ENCODE measurements around the gene FTO.

DNA sequence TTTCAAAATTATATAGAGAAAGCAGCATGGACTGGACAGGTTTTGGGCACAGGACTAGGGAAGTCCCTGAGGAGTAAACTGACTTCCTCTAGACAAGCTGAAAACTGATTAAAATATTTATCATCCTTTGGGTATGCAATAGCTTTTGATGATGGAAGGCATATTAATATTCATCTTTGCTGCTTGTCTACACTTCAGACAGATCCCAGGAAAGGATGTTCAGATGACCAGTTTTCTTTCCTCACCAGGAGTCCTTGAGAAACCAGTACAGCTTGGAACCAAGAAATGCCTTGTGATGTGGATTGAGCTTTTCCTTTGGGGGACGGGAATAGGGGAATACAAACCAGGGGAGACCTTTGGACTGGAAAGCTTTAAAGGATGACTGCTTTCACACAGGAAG is 195.5 kb downstream of the FTO start:
- TF ChIP-seq POLR2AphosphoS5 (IDR thresholded peaks at IDR 0.05; ENCODE audit: insufficient read depth in 1 of 2, low read depth in 1 of 2) = no peak
- TF ChIP-seq, protein P1, sequence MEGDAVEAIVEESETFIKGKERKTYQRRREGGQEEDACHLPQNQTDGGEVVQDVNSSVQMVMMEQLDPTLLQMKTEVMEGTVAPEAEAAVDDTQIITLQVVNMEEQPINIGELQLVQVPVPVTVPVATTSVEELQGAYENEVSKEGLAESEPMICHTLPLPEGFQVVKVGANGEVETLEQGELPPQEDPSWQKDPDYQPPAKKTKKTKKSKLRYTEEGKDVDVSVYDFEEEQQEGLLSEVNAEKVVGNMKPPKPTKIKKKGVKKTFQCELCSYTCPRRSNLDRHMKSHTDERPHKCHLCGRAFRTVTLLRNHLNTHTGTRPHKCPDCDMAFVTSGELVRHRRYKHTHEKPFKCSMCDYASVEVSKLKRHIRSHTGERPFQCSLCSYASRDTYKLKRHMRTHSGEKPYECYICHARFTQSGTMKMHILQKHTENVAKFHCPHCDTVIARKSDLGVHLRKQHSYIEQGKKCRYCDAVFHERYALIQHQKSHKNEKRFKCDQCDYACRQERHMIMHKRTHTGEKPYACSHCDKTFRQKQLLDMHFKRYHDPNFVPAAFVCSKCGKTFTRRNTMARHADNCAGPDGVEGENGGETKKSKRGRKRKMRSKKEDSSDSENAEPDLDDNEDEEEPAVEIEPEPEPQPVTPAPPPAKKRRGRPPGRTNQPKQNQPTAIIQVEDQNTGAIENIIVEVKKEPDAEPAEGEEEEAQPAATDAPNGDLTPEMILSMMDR (IDR thresholded peaks at IDR 0.05) = no peak
